PC-3 (cell line): ENCODE measurements around the gene SYNCRIP. TPM values are rescaled to one million over a fixed set of nuclear protein-coding genes. Genes with fewer than 3 reads are reported as not detected.
A peak's percentile ranks its signal among the peaks of the same experiment; 100 is the strongest.

ENCODE experiments used
- ATAC-seq: fragments of 200-7000 bp; cut with Tn5 transposase; 2 replicates; pipeline ENCODE4 v1.9.1; 2020; ENCODE audit warnings: mild to moderate bottlenecking, moderate library complexity
- BruUV-seq: library from RNA; stranded (reverse); fragments of 400-500 nt; replicated peaks from 2 replicates; lab custom pipeline; 2021; lab: Mats Ljungman, UMichigan
- CTCF ChIA-PET: fragments of 300-600 bp; sonication (Branson Sonifier 250); formaldehyde crosslinking; loops from one replicate; lab custom pipeline; 2022; ENCODE audit warnings: antibody characterized with exemption; lab: Charles Lee
- POLR2A ChIA-PET: fragments of 300-600 bp; sonication (Branson Sonifier 250); formaldehyde crosslinking; loops from one replicate; lab custom pipeline; 2022; ENCODE audit warnings: antibody characterized with exemption; ENCODE audit not compliant: unreplicated experiment; lab: Charles Lee
- DNase-seq: peaks from one replicate; pipeline ENCODE4 v3.0.0-alpha.2; 2015
- H2AFZ ChIP-seq: fragments of 300-600 bp; sonication (generic); 2 replicates; pipeline ENCODE4 v1.6.0; 2016; ENCODE audit warnings: antibody characterized with exemption, low read length
- H3F3A ChIP-seq: fragments of 300-600 bp; sonication (generic); one replicate; pipeline ENCODE4 v1.6.0; 2017; ENCODE audit warnings: antibody characterized with exemption, low read length, control low read depth, mild to moderate bottlenecking; ENCODE audit not compliant: unreplicated experiment
- H3K27ac ChIP-seq: fragments of 300-600 bp; sonication (generic); 2 replicates; pipeline ENCODE4 v1.5.1; 2016; ENCODE audit warnings: mild to moderate bottlenecking, low read length
- H3K27me3 ChIP-seq: fragments of 300-600 bp; sonication (generic); 2 replicates; pipeline ENCODE4 v1.6.1; 2016; ENCODE audit warnings: low read length, mixed read lengths
- H3K36me3 ChIP-seq: fragments of 300-600 bp; sonication (generic); 2 replicates; pipeline ENCODE4 v1.6.1; 2016; ENCODE audit warnings: low read depth, mixed run types, low read length, mixed read lengths
- H3K4me1 ChIP-seq: fragments of 300-600 bp; sonication (generic); 2 replicates; pipeline ENCODE4 v1.5.1; 2016; ENCODE audit warnings: low read length; ENCODE audit not compliant: insufficient read depth
- H3K4me2 ChIP-seq: fragments of 300-600 bp; sonication (generic); 2 replicates; pipeline ENCODE4 v1.6.0; 2016; ENCODE audit warnings: low read length
- H3K4me3 ChIP-seq: fragments of 300-600 bp; sonication (generic); 2 replicates; pipeline ENCODE4 v1.5.1; 2016; ENCODE audit warnings: mild to moderate bottlenecking, low read length, mixed read lengths
- H3K79me2 ChIP-seq: fragments of 300-600 bp; sonication (generic); 2 replicates; pipeline ENCODE4 v1.6.1; 2017; ENCODE audit warnings: low read length, mixed read lengths
- H3K9ac ChIP-seq: fragments of 300-600 bp; sonication (generic); 2 replicates; pipeline ENCODE4 v1.6.0; 2016; ENCODE audit warnings: mild to moderate bottlenecking, low read length
- H3K9me2 ChIP-seq: fragments of 300-600 bp; sonication (generic); replicated peaks from 2 replicates; pipeline ENCODE4 v1.6.1; 2016; ENCODE audit warnings: mixed run types, low read length, mixed read lengths
- H3K9me3 ChIP-seq: fragments of 300-600 bp; sonication (generic); 2 replicates; pipeline ENCODE4 v1.6.1; 2016; ENCODE audit warnings: low read length, mixed read lengths
- H4K20me1 ChIP-seq: fragments of 300-600 bp; sonication (generic); 2 replicates; pipeline ENCODE4 v1.6.1; 2016; ENCODE audit warnings: low read length, mixed read lengths
- EZH2 ChIP-seq: fragments of 300-600 bp; sonication (generic); IDR thresholded peaks from one replicate; pipeline ENCODE4 v1.6.1; 2017; ENCODE audit warnings: antibody characterized with exemption, mild to moderate bottlenecking, low read length; ENCODE audit not compliant: unreplicated experiment
- EZH2phosphoT487 ChIP-seq: fragments of 300-600 bp; sonication (generic); IDR thresholded peaks from 2 replicates; pipeline ENCODE4 v1.6.1; 2018; ENCODE audit warnings: mild to moderate bottlenecking, antibody characterized with exemption, low read length, borderline replicate concordance
- intact Hi-C: fragments of 100-400 bp; cut with micrococcal nuclease; formaldehyde crosslinking; loops from 2 replicates; pipeline ENCODE4 v1.9.0; 2023
- total RNA-seq: library from RNA; depleted of rRNA; stranded (reverse); fragments of >200 nt; gene quantifications from 2 replicates; pipeline ENCODE4 v1.2.3, GENCODE V29; 2014
- TF ChIP-seq, protein P1 (sequence below): fragments of 300-600 bp; sonication (generic); conservative IDR thresholded peaks from 2 replicates; pipeline ENCODE4 v1.5.1; 2017; ENCODE audit warnings: antibody characterized with exemption, low read depth, mild to moderate bottlenecking, low read length

Gene SYNCRIP
- total RNA-seq, 1 experiment from 2014 or later: 63.8 TPM

DNA sequence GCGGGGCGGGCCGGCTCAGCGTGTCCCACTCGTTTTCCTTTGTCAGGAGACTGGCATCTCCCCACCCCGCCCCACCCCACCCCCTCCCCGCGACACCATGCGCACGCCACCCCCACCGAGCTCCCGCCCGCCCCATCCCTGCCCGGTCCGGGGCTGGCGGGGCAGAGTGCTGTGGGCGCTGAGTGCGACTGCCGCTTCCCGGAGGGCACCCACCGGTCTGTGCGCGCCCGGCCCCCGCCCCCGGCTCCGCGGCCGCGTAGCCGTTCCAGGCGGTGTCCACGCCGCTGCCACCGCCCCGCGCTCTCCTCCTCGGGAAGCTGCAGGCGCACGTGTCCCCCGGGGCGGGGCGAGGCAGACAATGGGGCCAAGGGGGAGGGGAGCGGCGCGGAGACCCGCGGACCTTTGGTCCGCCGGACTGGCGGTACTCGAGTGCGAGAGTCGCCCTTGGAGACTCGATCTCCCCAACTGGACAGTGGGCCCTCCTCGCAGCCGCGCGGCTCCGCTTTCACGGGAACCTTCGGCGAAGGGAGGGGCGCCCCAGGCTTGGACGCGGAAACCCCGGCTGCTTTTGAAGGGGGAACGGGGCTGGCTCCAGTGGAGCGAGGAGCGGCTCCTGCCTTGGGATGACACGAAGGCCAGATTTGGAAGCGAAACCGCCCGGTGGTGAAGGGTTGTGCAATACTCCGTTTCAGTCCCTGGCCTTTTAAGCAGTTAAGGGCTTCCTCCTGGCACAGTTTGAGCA is 1.0 kb upstream of the SYNCRIP start:
- TSS peak; percentile 81 for BruUV-seq
- Histone ChIP-seq H3K4me2 (peak overlapping the region; percentile 89), H3F3A (no peaks in the 10 kb centered on the region), H3K4me1 (peaks cover 17% of the 10 kb centered on the region), H3K9ac (peak overlapping the region; percentile 93), H3K36me3 (peaks cover 27% of the 10 kb centered on the region), H3K4me3 (peak overlapping the region; percentile 68), H4K20me1 (peaks cover 34% of the 10 kb centered on the region), H3K27ac (peak overlapping the region; percentile 96), H3K27me3 (no peaks in the 10 kb centered on the region), H2AFZ (peak overlapping the region; percentile 55), H3K79me2 (peaks cover 43% of the 10 kb centered on the region), H3K9me2 (no peaks in the 10 kb centered on the region), H3K9me3 (no peaks in the 10 kb centered on the region)
- CTCF ChIA-PET: interaction anchor here (0.7 kb wide), 1 partner anchor 108 kb away, joined by 20 read pairs; no protein-coding TSS in a partner anchor
- peak; percentile 77 for DNase-seq
- intact Hi-C loops: loop anchor here (1.0 to 2.0 kb wide), 3 partner anchors 35 to 103 kb away; no protein-coding TSS in a partner anchor
- POLR2A ChIA-PET: interaction anchor here (0.5 to 3.6 kb wide), 6 partner anchors 35 to 1746 kb away, joined by 3 to 60 read pairs (median 3); no protein-coding TSS in a partner anchor
- ATAC-seq: peak; percentile 54
- no peak for TF ChIP-seq EZH2
- TF ChIP-seq, protein P1, sequence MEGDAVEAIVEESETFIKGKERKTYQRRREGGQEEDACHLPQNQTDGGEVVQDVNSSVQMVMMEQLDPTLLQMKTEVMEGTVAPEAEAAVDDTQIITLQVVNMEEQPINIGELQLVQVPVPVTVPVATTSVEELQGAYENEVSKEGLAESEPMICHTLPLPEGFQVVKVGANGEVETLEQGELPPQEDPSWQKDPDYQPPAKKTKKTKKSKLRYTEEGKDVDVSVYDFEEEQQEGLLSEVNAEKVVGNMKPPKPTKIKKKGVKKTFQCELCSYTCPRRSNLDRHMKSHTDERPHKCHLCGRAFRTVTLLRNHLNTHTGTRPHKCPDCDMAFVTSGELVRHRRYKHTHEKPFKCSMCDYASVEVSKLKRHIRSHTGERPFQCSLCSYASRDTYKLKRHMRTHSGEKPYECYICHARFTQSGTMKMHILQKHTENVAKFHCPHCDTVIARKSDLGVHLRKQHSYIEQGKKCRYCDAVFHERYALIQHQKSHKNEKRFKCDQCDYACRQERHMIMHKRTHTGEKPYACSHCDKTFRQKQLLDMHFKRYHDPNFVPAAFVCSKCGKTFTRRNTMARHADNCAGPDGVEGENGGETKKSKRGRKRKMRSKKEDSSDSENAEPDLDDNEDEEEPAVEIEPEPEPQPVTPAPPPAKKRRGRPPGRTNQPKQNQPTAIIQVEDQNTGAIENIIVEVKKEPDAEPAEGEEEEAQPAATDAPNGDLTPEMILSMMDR: no peak
- no peak for TF ChIP-seq EZH2phosphoT487

DNA sequence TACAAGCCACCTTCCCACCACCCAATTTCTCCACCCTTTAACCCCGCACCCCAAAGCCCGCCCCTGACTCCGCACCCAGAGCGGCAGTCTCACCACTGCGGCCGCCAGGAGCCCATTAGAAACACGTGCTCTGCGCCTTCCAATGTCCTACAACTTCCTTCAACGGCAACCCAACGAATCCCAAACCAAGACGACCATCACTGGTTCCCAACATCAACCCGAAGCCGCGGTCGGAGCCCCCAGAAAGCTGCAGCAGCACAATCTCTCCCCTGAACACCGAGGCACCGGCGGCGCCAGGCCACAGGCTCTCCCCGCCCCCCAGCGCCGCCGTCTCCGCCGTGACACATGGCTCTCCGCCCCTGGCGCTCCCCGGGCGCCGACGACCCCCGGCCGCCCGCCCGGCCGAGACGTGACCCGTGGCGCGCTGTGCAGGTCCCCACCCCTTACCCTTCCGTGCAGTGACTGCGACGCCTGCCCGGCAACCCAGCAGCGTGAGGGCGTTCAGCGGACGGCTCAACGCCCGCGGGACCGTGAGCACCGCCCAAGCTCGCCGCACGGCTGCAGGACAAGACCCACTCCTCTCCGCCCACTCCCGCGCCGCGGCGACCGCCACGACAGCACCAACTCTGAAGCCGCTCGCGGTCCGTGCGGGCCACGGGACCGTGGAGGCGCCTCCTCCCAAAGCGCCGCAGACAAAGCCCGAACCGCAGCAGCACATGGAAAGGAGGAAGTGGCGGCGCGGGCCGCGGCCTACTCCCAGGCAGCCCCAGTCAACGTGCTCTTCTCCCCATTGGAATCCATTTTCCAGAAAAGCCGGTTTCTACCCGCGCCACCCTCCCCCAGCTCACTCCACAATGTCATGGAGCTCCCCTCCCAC is 551 bp downstream of the SYNCRIP start:
- ChIA-PET POLR2A (interaction anchor here (0.6 to 3.6 kb wide), 3 partner anchors 37 to 230 kb away, joined by 3 to 60 read pairs (median 4); no protein-coding TSS in a partner anchor), CTCF (no interaction called here)
- TF ChIP-seq EZH2: no peak
- no peak for TF ChIP-seq EZH2phosphoT487
- TF ChIP-seq, protein P1: no peak
- peak; percentile 27 for DNase-seq
- Histone ChIP-seq H3K36me3 (peaks cover 40% of the 10 kb centered on the region), H4K20me1 (peaks cover 49% of the 10 kb centered on the region), H3K4me3 (peak overlapping the region; percentile 89), H3F3A (no peaks in the 10 kb centered on the region), H3K9ac (peak overlapping the region; percentile 100), H3K9me2 (no peaks in the 10 kb centered on the region), H3K4me1 (peaks cover 17% of the 10 kb centered on the region), H3K79me2 (peaks cover 59% of the 10 kb centered on the region), H3K27me3 (no peaks in the 10 kb centered on the region), H3K9me3 (no peaks in the 10 kb centered on the region), H2AFZ (no peak overlapping the region), H3K4me2 (peak overlapping the region; percentile 88), H3K27ac (peak overlapping the region; percentile 98)
- BruUV-seq: no TSS peak
- intact Hi-C loops: loop anchor here (2.0 kb wide), 2 partner anchors 47 to 105 kb away; no protein-coding TSS in a partner anchor
- no peak for ATAC-seq
